Psoas muscle (tissue), 8 donors: Measurements from ENCODE around the gene MCRS1. TPM values are rescaled to one million over a fixed set of nuclear protein-coding genes. Genes with fewer than 3 reads are reported as not detected.

Experiments used
- ATAC-seq, 4 donors: fragments of 200-7000 bp; cut with Tn5 transposase; one replicate each; pipeline ENCODE4 v1.9.1; 2020; ENCODE audit warnings: moderate library complexity in 3 of 4, mild to moderate bottlenecking in 2 of 4
- DNase-seq, 2 donors: peaks; one replicate each; pipeline ENCODE4 v3.0.0-alpha.2; 2020
- H3K27ac ChIP-seq: fragments of 200-600 bp; one replicate; pipeline ENCODE4 v1.8.0; 2022
- H3K27me3 ChIP-seq, 3 donors: fragments of 200-600 bp in 1 of 3; one replicate each; pipeline versions ENCODE4 v1.6.1 to v1.8.0; 2013 to 2022; ENCODE audit warnings: low read length in 2 of 3, mild to moderate bottlenecking in 2 of 3, moderate library complexity in 1 of 3; ENCODE audit not compliant: insufficient read depth in 3 of 3
- H3K36me3 ChIP-seq, 2 donors: fragments of 200-600 bp in 1 of 2; one replicate each; pipeline versions ENCODE4 v1.6.1 to v1.8.0; 2013 to 2022; ENCODE audit warnings: low read depth in 1 of 2, mild to moderate bottlenecking in 1 of 2, moderate library complexity in 1 of 2; ENCODE audit not compliant: insufficient read depth in 1 of 2
- H3K4me1 ChIP-seq: fragments of 200-600 bp; one replicate; pipeline ENCODE4 v1.8.0; 2022
- H3K4me3 ChIP-seq: fragments of 200-600 bp; one replicate; pipeline ENCODE4 v1.8.0; 2022; ENCODE audit warnings: mild to moderate bottlenecking
- H3K9me3 ChIP-seq: fragments of 200-600 bp; one replicate; pipeline ENCODE4 v1.8.0; 2022
- CTCF ChIP-seq: fragments of 200-600 bp; IDR thresholded peaks from one replicate; pipeline ENCODE4 v1.8.0; 2022; ENCODE audit warnings: antibody characterized with exemption
- WGBS, 3 donors: extraction: QIAGEN DNeasy Blood & Tissue Kit; methylation state at CpG; one replicate each; pipeline versions ENCODE4 v1.1.6 to v1.1.7; 2013; 5-methylcytosine and 5-hydroxymethylcytosine counted together
- intact Hi-C, 2 donors: fragments of 100-400 bp; cut with DNase I; formaldehyde crosslinking; loops; one replicate each; pipeline versions ENCODE4 v1.11.0 to v1.14.2; 2022
- polyA plus RNA-seq, 3 donors: library from polyadenylated mRNA; stranded (reverse); fragments of 200-250 nt; gene quantifications; one replicate each; pipeline ENCODE4 v1.2.3, GENCODE V29; 2013
- total RNA-seq, 4 donors: library from RNA; stranded (reverse); fragmentation: NEBNext Ultra II Directional in 2 of 4; extraction: Animal tissue kit (Norgen Biotek cat#: 25700) in 2 of 4; gene quantifications; one replicate each; pipeline versions ENCODE4 v1.2.1 to v1.2.4, GENCODE V29; 2021 to 2023
- donor health status: healthy with polysubstance abuse.
- donor health status: DM: no; HTN: no; CAD: no; lungs with moderate emphysema.
- donor health status: Bipolar disorder and iron deficiency.
- donor health status: healthy.
- donor health status: DM: yes; HTN: yes; CAD: no.
- donor health status: DM: no; HTN: no; CAD: no.
- donor health status: DM: no; HTN: no; CAD: no.
- donor health status: DM: yes; HTN: yes; CAD: no.

MCRS1 gene
- total and polyA plus RNA-seq, 7 donors: 24.3 to 82.3 (median 40.2) TPM

DNA sequence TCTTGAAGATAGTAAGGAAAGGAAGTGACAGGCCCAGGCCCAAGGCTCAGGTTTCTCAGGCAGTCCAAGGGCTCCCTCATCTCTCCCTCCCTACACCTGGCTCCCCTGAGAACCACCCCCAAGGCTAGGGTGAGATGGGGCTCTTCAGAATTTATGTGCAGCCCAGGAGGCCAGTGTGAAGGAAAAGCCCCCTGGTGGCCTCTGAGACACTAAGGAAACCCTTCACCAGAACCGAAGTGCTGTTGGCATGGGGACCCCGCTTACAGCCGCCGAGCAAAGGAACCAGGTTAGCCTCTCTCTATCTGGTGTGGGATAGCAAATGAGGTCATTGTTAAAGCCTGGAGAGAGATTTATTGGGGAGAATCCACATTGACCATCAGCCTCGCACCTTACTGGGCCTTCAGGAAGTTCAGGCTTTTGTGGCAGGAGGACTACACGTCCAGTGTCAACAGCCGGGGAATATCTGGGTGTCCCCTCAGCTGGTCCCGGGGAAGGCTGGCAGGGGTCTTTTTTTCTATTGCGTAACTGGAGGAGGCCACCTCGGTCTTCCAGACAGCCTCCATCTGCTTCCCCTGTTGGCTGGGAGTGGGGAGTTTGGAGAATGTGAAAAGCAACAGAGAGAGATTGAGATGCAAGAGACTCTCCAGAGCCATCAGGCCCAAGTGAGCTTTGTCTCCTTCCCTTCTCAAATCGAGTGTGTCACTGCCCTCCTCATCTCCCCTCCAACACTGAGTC, 19.4 kb upstream of the MCRS1 start:
- Histone ChIP-seq H3K4me3 (no peak overlapping the region), H3K4me1 (peaks cover 11% of the 10 kb centered on the region)
- WGBS, 3 donors: 82 to 85% (median 84%) methylated on average over 11 of the region's 11 CpGs

DNA sequence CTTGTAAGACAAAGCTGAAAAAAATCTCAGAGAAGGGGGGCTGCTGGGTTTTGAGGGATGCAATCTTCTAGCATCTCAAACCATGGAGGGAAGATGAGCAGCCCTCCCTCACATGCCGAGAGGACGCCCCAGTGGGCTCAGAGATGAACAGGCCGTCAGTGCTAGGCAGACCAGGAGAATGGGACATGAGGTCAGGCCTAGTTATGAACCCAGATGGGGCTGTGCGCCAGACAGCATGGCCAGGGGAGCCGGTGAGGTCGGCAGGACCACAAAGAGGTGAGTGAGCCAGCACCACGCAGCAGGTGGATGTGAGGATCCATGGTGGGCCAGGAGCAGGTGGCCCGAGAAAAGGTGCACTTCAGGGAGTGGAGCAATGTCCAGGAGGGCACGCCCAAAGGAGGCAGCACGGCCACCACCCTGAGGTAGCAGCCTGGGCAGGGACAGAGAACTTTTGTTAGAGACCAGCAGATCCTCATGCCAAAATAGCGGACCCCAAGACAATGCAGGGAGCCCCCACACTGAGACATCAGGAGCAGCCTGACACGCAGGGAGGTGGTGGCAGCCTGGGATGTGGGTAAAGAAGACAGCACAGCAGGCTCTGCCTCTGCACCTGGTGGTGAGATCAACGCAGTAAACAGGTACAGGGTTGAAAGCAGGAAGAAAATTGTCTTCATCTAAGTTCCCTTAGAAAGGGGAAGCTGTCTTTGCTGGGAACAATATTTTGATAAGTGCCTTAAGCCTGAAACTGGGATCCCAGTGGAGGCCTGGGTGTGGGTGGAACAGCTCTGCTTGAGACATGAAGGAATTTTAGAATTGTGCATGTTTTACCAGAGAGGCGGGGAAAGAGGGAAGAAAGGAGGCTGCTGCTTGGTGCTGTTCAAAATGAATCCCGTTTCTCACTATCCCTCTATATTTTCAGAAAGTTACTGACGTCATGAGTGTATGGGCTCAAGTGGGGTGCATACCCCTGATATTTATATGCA, 17.8 kb upstream of the MCRS1 start:
- 70 to 84% (median 82%) methylated on average over 16 of the region's 16 CpGs for WGBS, 3 donors
- no peak for TF ChIP-seq CTCF
- H3K4me1 ChIP-seq: peaks cover 16% of the 10 kb centered on the region
- H3K36me3 ChIP-seq: peaks cover 0 to 6% of the 10 kb centered on the region in 2 donors
- H3K27me3 ChIP-seq: no peaks in the 10 kb centered on the region
- H3K27ac ChIP-seq: no peak overlapping the region
- ATAC-seq (no peak), DNase-seq (no peak)
- intact Hi-C loops: no loop called here
- H3K9me3 ChIP-seq: no peaks in the 10 kb centered on the region
- no peak overlapping the region for H3K4me3 ChIP-seq

More for the DNA sequence above, 19.4 kb upstream of the MCRS1 start:
- DNase-seq (no peak), ATAC-seq (no peak)
- no peak for TF ChIP-seq CTCF
- intact Hi-C loops: no loop called here
- peaks cover 0 to 6% of the 10 kb centered on the region in 2 donors for H3K36me3 ChIP-seq
- no peaks in the 10 kb centered on the region for H3K27me3 ChIP-seq
- H3K27ac ChIP-seq: no peak overlapping the region
- H3K9me3 ChIP-seq: no peaks in the 10 kb centered on the region

DNA sequence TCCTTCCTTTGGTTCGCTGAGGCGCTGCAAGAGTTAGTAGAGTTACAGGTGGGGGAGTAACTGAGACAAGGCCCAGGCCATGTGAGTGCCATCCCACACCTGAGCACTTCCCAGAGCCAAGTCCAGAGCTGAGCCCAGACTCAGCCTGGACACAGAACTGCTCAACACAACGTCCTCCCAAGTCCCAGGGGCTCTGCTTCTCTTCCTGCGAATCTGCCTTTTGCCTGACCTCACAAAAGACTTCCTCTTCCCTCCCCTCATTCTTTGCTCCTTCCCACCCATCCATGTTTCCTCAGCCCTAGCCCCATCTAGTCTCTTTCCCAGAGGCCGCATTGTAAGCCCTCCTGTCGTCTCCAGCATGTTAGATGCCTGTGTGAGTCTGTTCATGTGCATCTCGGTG, 16.6 kb upstream of the MCRS1 start:
- DNase-seq (no peak), ATAC-seq (no peak)
- intact Hi-C loops: loop anchor here (5.0 kb wide), 3 partner anchors 37 to 227 kb away; partner anchors contain the start of gene KCNH3 (in 1 of the 2)
- no peak for TF ChIP-seq CTCF
- Histone ChIP-seq H3K4me1 (peaks cover 18% of the 10 kb centered on the region), H3K4me3 (no peak overlapping the region), H3K36me3 (peaks cover 0 to 6% of the 10 kb centered on the region in 2 donors), H3K27me3 (no peaks in the 10 kb centered on the region), H3K9me3 (no peaks in the 10 kb centered on the region), H3K27ac (no peak overlapping the region)
- WGBS, 3 donors: 72% methylated on average over 7 of the region's 7 CpGs

- no peaks in the 10 kb centered on the region for H3K9me3 ChIP-seq
- intact Hi-C loops: loop anchor here (5.0 kb wide), 3 partner anchors 36 to 226 kb away; partner anchors contain the start of gene KCNH3 (in 1 of the 2)
- H3K4me3 ChIP-seq: no peak overlapping the region
- ATAC-seq: no peak
- WGBS, 3 donors: 47 to 59% (median 51%) methylated on average over 13 of the region's 13 CpGs
- no peak overlapping the region for H3K27ac ChIP-seq
- H3K36me3 ChIP-seq: peaks cover 0 to 6% of the 10 kb centered on the region in 2 donors
- H3K27me3 ChIP-seq: no peaks in the 10 kb centered on the region
- no peak for DNase-seq
- TF ChIP-seq CTCF: no peak
- H3K4me1 ChIP-seq: peaks cover 12% of the 10 kb centered on the region
These were observed 15.6 kb upstream of the MCRS1 start for GRCh38 chr12:49583366-49584094.
